ENCODE results near the gene BRAF.

DNA sequence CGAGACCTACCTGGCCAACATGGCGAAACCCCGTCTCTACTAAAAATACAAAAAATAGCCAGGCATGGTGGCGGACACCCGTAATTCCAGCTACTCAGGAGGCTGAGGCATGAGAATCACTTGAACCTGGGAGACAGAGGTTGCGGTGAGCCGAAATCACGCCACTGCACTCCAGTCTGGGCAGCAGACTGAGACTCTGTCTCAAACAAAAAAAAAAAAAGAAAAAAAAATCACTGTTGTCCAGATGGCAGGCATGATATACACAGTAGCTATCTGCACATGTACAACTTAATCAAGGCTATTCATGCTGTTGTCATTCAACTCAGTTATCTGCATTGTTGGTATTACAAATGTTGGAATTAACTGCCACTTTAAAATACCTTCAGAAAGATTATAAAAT, 55.3 kb downstream of the BRAF start:
- TF ChIP-seq, protein P1, sequence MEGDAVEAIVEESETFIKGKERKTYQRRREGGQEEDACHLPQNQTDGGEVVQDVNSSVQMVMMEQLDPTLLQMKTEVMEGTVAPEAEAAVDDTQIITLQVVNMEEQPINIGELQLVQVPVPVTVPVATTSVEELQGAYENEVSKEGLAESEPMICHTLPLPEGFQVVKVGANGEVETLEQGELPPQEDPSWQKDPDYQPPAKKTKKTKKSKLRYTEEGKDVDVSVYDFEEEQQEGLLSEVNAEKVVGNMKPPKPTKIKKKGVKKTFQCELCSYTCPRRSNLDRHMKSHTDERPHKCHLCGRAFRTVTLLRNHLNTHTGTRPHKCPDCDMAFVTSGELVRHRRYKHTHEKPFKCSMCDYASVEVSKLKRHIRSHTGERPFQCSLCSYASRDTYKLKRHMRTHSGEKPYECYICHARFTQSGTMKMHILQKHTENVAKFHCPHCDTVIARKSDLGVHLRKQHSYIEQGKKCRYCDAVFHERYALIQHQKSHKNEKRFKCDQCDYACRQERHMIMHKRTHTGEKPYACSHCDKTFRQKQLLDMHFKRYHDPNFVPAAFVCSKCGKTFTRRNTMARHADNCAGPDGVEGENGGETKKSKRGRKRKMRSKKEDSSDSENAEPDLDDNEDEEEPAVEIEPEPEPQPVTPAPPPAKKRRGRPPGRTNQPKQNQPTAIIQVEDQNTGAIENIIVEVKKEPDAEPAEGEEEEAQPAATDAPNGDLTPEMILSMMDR (IDR thresholded peaks at IDR 0.05) = no peak
- TF ChIP-seq POLR2A (IDR thresholded peaks at IDR 0.05) (no peak), EP300 (IDR thresholded peaks at IDR 0.05) (no peak), POLR2AphosphoS5 (IDR thresholded peaks at IDR 0.05) (no peak)
